BJ (cell line): Measurements from ENCODE around the gene THTPA. TPM values are rescaled to one million over a fixed set of nuclear protein-coding genes. Genes with fewer than 3 reads are reported as not detected.
A peak's percentile ranks its signal among the peaks of the same experiment; 100 is the strongest.

Source experiments
- CTCF ChIA-PET: fragments of 350-600 bp; formaldehyde crosslinking; extraction: SDS; loops from one replicate; lab custom pipeline; 2021; ENCODE audit warnings: antibody characterized with exemption, inconsistent platforms; lab: Yijun Ruan, JAX
- POLR2A ChIA-PET: fragments of 300-600 bp; sonication (Branson Sonifier 250); formaldehyde crosslinking; extraction: SDS; loops from one replicate; lab custom pipeline; 2021; ENCODE audit warnings: antibody characterized with exemption; lab: Charles Lee
- DNase-seq: peaks from one replicate; pipeline ENCODE4 v3.0.0-alpha.2; 2011; ENCODE audit warnings: low read depth
- H3K27me3 ChIP-seq: 2 replicates; pipeline ENCODE4 v1.6.0; 2011; ENCODE audit warnings: low read length; ENCODE audit not compliant: control insufficient read depth, insufficient read depth
- H3K36me3 ChIP-seq: 2 replicates; pipeline ENCODE4 v1.5.1; 2011; ENCODE audit warnings: low read length; ENCODE audit not compliant: control insufficient read depth, insufficient read depth
- H3K4me3 ChIP-seq: 2 replicates; pipeline ENCODE4 v1.5.1; 2011; ENCODE audit warnings: low read depth, mild to moderate bottlenecking, control low read depth, low read length
- polyA plus RNA-seq: library from polyadenylated mRNA; depleted of rRNA; stranded (reverse); fragments of >200 nt; gene quantifications from 2 replicates; pipeline ENCODE4 v1.2.3, GENCODE V29; 2011
- TF ChIP-seq, protein P1 (sequence below): IDR thresholded peaks from 2 replicates; pipeline ENCODE4 v1.5.1; 2011; ENCODE audit warnings: low read depth, mild to moderate bottlenecking, control low read depth, inconsistent platforms, low read length, moderate library complexity; ENCODE audit not compliant: insufficient read depth

Gene THTPA
- polyA plus RNA-seq, 1 experiment = 14.2 TPM

DNA sequence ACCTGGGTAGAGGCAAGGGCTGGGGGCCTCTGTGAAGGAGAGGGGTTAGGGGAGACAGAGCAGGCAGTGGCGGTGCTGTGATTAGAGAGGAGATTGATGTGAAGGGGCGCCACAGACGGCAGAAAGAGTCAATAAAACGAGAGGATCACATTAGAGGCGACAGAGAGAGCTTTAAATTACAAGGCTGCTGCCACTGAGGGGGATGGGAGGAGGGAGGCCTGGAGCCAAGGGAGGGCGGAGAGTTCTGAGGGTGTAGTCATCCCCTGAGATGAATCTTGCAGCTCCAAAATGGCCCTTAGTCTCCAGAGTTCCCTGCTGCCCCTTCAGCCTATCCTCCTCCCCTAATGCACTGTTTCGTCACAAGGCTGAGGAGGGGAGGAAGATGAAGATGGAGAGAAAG lies 17.3 kb upstream of the THTPA start:
- ChIA-PET POLR2A (no interaction called here), CTCF (interaction anchor here (0.9 to 4.4 kb wide), 11 partner anchors 9 to 61 kb away, joined by 3 to 29 read pairs (median 4); no protein-coding TSS in a partner anchor)
- no peak for DNase-seq
- no peaks in the 10 kb centered on the region for H3K27me3 ChIP-seq
- no peaks in the 10 kb centered on the region for H3K36me3 ChIP-seq
- TF ChIP-seq, protein P1, sequence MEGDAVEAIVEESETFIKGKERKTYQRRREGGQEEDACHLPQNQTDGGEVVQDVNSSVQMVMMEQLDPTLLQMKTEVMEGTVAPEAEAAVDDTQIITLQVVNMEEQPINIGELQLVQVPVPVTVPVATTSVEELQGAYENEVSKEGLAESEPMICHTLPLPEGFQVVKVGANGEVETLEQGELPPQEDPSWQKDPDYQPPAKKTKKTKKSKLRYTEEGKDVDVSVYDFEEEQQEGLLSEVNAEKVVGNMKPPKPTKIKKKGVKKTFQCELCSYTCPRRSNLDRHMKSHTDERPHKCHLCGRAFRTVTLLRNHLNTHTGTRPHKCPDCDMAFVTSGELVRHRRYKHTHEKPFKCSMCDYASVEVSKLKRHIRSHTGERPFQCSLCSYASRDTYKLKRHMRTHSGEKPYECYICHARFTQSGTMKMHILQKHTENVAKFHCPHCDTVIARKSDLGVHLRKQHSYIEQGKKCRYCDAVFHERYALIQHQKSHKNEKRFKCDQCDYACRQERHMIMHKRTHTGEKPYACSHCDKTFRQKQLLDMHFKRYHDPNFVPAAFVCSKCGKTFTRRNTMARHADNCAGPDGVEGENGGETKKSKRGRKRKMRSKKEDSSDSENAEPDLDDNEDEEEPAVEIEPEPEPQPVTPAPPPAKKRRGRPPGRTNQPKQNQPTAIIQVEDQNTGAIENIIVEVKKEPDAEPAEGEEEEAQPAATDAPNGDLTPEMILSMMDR = no peak
- H3K4me3 ChIP-seq = no peak overlapping the region

DNA sequence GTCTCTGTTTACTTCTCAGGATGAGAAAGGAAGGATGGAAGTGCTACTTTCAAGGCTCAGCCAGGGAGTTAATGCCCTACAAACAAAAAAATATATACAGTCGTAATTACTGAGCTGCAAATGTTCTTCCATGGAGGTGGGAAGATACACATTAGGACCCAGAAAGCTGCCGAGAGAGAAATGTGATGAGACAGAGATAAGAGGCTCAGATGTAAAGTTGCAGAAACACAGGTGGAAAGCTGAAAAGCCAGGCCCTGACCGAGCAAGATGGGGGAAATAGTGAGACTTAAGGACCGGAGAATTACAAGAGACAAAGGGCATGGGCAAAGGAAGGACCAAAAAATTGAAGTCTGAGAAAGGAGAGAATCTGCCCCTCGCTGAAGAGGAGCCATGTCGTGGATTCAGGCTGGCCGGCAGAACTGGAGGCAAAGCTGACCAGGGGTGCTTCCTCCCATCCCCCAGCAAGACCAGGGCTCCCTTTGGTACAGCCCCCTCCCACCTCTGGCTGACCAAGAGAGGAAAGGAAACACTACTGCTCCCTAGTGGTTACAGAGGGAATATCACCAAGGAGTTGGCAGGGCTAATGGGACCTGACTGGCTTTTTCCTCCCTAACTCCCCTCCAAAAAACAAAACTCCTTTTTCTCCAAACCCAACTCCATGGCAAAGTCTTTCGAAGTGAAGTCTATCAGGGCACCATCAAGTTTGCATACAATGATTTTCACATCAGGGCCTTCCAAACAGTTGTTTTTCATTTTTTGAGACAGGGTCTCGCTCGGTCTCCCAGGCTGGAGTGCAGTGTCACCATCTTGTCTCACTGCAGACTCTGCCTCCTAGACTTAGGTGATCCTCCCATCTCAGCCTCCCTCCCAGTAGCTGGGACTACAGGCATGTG lies 16.6 kb upstream of the THTPA start:
- Histone ChIP-seq H3K36me3 (no peaks in the 10 kb centered on the region), H3K4me3 (no peak overlapping the region), H3K27me3 (no peaks in the 10 kb centered on the region)
- ChIA-PET CTCF (interaction anchor here (0.9 to 4.4 kb wide), 13 partner anchors 9 to 61 kb away, joined by 3 to 29 read pairs (median 4); no protein-coding TSS in a partner anchor), POLR2A (no interaction called here)
- no peak for DNase-seq
- TF ChIP-seq, protein P1 = peak; percentile 63

DNA sequence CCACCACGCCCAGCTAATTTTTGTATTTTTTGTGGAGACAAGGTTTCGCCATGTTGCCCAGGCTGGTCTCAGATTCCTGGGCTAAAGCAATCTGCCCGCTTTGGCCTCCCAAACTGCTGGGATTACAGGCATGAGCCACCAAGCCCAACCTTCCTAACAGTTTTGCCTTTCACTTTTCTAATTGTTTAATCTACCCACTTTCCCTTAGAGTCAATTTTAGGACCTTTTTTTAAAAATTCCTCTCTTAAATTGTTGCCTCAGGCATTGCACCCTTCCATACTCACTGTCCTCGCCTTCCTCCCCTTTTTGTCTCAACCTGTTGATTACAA lies 16.0 kb upstream of the THTPA start:
- DNase-seq = no peak
- POLR2A ChIA-PET = no interaction called here
- H3K27me3 ChIP-seq = no peaks in the 10 kb centered on the region
- TF ChIP-seq, protein P1 = no peak
- no peaks in the 10 kb centered on the region for H3K36me3 ChIP-seq
- no peak overlapping the region for H3K4me3 ChIP-seq
- CTCF ChIA-PET = interaction anchor here (1.0 to 4.4 kb wide), 6 partner anchors 8 to 61 kb away, joined by 3 to 29 read pairs (median 3); no protein-coding TSS in a partner anchor

DNA sequence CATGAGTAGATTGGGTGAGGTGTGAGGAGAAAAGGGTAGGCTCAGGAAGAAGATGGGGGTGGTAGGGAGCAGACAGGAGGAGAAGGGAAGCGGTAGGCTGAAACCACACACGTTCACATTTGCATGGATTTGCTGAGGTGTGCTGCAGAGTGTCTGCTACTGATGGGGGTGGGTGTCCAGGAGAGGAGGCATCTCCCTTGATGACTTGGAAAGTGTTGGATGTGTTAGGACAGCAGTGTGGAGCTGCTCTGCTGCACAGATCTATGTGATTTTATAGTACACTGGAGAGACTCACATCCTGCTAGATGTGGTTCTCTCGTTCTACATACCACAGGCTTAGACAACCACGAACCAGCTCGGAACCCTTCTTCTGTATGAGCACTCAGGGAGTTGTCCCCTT lies 13.8 kb upstream of the THTPA start:
- DNase-seq = no peak
- Histone ChIP-seq H3K4me3 (no peak overlapping the region), H3K27me3 (no peaks in the 10 kb centered on the region), H3K36me3 (no peaks in the 10 kb centered on the region)
- CTCF ChIA-PET = interaction anchor here (0.7 to 4.4 kb wide), 4 partner anchors 13 to 388 kb away, joined by 3 to 29 read pairs (median 4); no protein-coding TSS in a partner anchor
- TF ChIP-seq, protein P1 = no peak
- POLR2A ChIA-PET = no interaction called here

DNA sequence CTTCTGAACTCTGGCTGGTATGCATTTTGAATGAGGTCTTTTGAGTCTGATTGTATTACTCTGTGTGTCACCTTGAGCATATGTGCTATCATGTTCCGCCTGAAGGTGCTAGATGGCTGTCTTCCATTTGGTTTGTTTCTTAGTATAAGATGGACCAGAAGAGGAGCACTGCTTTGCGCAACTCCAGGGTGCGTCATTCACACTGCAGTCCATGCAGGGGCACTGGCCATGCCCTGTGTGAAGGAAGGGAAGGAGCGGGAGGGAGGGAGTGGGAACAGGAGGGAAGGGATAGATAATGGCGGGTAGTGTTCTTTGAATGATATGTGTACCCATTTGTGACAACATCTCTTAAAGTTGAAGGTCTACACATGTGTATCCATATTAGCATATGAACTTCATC lies 12.7 kb upstream of the THTPA start:
- no peak overlapping the region for H3K4me3 ChIP-seq
- ChIA-PET CTCF (no interaction called here), POLR2A (no interaction called here)
- H3K36me3 ChIP-seq = no peaks in the 10 kb centered on the region
- no peaks in the 10 kb centered on the region for H3K27me3 ChIP-seq
- no peak for DNase-seq
- TF ChIP-seq, protein P1 = no peak
